HG03196 (cell line): Measurements from ENCODE around the gene TRAF3IP1.

Experiments
- ATAC-seq: cut with Tn5 transposase; IDR thresholded peaks from one replicate; pipeline ENCODE4 v1.9.1; 2021; ENCODE audit not compliant: unreplicated experiment

Gene TRAF3IP1

DNA sequence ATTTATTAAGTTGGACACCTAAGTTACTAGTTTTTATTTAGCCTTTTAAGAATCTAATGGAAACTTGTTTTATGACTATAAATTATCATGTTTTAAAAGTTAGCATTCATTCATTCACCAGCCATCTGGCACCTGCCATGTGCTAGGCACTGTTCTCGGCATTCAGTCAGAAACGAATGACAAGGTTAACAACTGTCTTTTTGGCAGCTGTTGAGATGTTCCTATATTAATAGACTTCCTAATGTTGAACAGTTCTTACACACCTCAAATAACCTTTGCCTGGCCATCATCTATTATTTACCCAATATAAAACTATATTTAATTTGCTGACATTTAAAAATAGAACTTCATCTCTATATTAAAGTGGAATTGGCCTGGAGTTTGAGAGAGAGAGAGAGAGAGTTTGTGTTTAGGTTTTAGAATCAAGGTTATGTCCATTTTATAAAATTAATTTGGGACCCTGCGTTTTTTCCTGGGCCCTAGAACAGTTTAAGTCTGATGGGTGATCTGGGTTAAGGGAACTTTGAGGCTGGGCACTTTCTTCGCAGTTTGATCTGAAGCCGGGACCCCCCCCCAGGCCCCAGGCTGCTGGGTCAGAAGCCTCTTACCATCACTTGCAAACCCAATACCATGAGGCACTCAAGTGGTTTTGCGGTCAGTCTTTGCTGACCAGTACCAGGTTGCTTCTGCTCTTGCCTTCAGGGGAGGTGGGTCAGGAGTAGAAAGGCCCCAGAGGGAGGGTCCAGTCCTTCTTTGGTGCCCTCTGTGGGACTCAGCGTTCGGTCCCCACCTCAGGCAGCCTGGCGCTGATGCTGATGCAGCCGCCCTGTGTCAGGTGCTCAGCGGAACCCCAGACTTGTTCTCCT, 58.1 kb downstream of the TRAF3IP1 start:
- no peak for ATAC-seq

GRCh38 chr2:238379096-238379810, 58.9 kb downstream of the TRAF3IP1 start:
- ATAC-seq, result no peak

DNA sequence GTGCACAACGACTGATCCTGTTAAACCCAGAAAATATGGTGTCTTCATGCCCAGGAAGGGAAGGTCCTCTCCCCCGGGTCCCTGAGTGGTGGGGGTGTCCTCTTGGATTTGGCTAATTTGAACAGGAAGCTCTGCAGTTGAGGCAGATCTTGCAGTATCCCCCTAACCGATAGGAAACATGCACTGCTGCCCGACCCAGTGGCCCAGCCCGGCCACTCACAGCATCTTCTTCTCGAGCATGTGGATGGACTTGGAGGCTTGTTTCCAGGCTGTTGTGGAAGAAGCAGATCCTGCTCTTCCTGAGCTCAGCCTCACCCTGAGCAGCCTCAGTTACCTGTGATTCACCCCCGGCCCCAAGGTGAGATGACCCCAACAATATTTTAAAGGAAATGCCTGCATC, 60.0 kb downstream of the TRAF3IP1 start:
- ATAC-seq, result no peak

- no peak for ATAC-seq
Observed at GRCh38 chr2:238380785-238381184, 60.5 kb downstream of the TRAF3IP1 start.

GRCh38 chr2:238381341-238382115, 61.2 kb downstream of the TRAF3IP1 start:
- ATAC-seq, result no peak

- ATAC-seq, result no peak
Observed at GRCh38 chr2:238382381-238382781, 62.1 kb downstream of the TRAF3IP1 start.

DNA sequence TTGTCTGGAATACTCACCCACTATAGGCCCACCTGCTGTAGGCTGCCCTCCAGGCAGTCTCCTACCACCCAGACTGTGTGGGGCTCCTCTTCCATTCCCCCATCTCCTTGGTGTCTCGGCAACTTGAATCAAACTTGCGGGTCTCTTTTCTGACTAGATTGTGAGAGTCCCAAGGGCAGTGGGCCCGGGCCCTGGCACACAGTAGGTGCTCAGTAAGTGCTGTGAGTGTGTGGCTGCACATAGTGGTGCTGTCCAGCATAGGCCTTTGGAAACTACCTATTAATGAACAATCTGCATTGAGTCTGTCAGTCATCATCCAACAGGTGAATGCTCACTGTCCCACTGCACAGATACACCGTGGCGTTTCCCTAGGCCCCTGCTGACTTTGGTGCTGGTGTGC, 62.8 kb downstream of the TRAF3IP1 start:
- no peak for ATAC-seq

DNA sequence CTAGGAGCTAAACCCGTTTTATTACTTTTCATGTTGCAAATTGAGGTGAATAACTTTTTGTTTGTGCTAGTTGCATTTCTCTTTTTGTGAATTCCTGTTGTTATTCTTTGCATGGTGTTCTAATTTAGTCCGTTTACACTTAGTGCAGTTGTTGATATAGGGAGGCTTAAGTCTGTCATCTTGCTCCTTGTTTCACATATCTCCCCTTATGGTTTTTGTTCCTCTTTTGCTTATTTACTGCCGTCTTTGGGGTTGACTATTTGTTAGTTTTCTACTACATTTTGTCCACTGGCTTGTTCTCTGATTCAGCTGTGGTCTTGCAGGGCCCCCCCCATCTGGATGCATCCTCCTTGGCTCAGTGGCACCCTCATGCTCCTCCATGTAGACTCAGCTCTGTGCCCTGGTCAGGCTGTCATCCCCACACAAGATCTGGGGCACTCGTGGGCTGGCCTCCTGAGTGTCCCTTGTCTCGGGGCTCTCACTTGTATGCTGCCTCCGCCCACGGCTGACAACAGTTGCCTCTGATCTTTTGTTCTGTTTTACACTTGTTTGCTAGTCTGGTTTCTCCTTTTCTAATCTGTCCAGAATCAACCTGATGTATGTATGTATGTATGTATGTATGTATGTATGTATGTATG, 63.5 kb downstream of the TRAF3IP1 start:
- no peak for ATAC-seq

DNA sequence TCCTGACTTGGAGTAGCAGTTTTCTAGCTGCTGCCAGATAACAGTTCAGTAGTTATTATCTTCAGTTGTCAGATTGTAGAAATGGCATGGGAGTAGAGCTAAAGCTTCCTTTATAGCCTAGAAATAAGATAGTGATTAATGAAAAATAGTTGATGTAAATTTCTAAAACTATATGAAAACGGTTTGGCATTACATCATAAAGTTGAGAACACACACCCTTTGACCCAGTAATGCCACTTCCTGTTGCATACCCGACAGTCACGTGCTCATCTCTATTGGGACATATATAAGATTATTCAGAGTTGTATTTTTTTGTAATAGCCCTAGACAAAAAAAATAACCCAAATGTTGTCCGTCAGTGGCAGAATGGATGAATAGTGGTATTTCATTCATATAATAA, 67.0 kb downstream of the TRAF3IP1 start:
- ATAC-seq, result no peak

DNA sequence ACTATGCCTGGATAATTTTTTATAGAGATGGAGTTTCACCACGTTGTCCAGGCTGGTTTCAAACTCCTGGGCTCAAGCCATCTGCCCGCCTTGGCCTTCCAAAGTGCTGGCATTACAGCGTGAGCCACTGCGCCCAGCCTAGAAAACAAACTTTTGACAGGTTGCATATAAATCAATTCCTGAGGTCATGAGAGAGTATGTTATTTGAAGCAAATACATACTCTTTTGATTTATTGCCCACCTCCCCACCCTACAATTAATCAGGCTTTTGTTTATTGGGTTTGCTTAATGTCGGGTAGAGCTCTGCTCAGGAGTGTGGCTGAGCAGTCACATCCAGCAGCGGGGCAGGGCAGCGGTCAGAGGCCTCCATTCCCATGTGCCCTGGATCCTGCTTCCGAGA, 68.5 kb downstream of the TRAF3IP1 start:
- ATAC-seq, result no peak

GRCh38 chr2:238389988-238390589, 69.8 kb downstream of the TRAF3IP1 start:
- no peak for ATAC-seq

- ATAC-seq, result no peak
Observed at GRCh38 chr2:238391042-238391689, 70.8 kb downstream of the TRAF3IP1 start.

GRCh38 chr2:238396663-238397062, 76.3 kb downstream of the TRAF3IP1 start:
- no peak for ATAC-seq

- no peak for ATAC-seq
Observed at GRCh38 chr2:238397356-238397755, 77.0 kb downstream of the TRAF3IP1 start.

GRCh38 chr2:238398577-238398976, 78.3 kb downstream of the TRAF3IP1 start:
- ATAC-seq, result no peak

DNA sequence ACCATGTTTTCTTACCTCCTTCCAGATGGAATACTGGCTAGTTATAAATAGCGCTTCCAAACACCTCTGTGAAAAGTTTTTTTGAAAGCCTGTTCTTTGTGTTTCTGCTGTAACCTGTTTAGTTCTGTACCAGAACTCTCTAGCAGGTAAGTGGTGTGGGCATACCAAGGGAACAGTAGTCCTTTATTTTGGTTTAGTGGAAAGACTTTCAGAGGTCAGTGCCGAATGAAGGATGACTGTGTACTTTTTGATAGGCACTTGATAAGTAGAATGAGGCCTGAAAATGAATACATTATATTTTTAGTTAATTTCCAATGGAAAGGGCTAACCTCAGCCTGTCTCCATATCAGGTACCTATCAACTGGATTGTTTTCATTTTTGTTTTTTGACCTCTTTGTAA, 78.8 kb downstream of the TRAF3IP1 start:
- ATAC-seq, result no peak

- no peak for ATAC-seq
Observed at GRCh38 chr2:238401551-238401950, 81.2 kb downstream of the TRAF3IP1 start.

DNA sequence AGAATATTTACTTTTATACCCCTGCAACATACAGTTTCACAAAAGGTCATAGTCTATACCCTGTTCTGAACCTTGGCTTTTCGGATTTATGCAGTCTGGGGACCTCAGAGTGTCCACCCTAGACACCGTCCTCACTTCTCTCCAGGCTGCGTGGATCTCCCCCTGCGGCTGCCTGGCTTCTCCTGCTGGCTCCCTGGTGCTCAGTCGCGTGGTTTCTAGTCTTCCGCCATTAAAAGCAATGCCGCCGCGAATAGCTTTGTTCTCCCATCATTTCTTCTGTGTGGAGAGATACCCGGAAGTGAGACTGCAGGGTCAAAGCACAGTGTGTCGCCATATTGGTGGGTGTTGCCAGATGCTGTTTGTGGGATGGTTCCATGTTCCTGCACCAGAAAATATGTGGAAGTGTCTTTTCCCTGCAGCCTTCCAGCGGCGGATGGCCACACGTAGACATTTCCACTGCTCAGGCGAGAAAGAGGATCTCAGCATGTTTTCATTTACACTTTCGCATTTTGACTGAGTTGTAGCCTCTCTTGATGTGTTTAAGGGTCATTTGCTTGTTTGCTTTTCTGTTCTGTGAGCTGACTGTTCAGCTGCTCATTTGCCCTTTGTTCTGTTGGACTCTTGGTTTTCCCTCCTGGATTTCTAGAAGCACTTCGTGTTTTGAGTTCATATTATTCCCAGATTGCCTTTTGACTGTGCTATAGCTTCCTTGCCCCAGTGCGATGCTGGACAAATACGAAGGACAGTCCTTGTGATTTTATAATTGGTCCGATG, 83.5 kb downstream of the TRAF3IP1 start:
- no peak for ATAC-seq

GRCh38 chr2:238404406-238405216, 84.3 kb downstream of the TRAF3IP1 start:
- no peak for ATAC-seq
